GM21381 (cell line): ENCODE results near the gene COPB2.

Experiments used
- ATAC-seq: cut with Tn5 transposase; IDR thresholded peaks from one replicate; pipeline ENCODE4 v1.9.1; 2021; ENCODE audit warnings: mild to moderate bottlenecking, moderate library complexity; ENCODE audit not compliant: unreplicated experiment

COPB2 gene

DNA sequence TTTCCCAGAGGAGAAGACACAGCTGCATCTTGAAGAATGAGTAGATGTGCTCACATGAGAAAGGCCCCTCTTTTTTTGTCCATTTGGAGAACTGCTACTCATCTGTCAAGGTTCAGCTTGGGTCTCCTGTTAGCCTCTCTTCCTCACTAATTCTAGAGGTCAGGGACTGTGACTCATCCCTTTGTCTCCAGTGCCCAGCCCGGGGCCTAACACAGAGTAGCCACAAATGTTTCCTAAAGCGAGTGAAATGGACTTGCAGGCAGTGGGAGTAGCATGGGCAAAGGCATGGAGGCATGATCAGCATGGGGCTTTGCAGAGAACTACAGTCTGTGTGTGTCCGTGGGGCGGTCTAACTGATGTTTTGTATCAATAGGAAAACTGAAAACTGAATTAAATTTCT, 79.6 kb downstream of the COPB2 start:
- no peak for ATAC-seq

DNA sequence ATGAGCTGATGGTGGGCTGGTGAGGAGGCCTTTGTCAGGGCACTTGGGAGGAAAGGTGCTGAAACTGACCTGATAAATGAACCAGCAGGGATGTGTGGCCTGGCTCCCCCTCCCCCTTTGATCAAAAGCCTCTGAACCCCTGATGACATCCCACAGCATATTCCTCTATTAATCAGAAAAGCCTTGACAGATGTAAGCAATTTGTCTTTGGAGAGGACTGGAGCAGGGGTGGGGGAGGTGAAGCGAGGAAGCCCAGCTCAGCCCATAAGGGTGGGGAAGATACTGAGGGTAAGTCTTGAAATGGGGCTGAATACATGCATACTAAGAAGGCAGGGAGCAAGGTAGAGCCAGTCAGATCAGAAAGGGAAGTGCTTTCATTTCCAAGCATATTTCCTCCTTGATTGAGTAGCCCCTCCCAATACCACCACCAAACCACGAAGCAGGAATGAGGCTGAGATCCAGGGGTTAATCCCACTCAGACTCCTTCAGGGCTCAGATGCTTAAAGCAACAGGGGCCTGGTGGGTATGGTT, 80.3 kb downstream of the COPB2 start:
- no peak for ATAC-seq

DNA sequence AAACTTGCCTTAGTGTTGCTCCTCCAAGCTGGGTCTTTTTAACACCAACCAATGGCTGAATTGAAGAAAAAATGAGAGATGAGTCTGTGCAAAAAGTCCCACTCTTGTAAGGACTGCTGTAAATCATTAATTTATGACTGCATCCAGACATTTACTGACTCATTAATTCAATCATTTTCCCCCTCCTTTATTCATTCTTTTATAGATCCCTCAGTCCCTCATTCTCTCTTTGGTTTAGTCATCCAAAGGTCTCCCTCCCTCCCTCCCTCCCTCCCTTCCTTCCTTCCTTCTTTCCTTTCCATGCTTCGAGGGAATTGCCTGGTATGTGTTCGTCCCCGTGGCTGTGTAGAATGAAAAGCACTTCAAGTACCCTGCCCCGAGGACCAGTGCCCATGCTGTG, 80.9 kb downstream of the COPB2 start:
- ATAC-seq: no peak

DNA sequence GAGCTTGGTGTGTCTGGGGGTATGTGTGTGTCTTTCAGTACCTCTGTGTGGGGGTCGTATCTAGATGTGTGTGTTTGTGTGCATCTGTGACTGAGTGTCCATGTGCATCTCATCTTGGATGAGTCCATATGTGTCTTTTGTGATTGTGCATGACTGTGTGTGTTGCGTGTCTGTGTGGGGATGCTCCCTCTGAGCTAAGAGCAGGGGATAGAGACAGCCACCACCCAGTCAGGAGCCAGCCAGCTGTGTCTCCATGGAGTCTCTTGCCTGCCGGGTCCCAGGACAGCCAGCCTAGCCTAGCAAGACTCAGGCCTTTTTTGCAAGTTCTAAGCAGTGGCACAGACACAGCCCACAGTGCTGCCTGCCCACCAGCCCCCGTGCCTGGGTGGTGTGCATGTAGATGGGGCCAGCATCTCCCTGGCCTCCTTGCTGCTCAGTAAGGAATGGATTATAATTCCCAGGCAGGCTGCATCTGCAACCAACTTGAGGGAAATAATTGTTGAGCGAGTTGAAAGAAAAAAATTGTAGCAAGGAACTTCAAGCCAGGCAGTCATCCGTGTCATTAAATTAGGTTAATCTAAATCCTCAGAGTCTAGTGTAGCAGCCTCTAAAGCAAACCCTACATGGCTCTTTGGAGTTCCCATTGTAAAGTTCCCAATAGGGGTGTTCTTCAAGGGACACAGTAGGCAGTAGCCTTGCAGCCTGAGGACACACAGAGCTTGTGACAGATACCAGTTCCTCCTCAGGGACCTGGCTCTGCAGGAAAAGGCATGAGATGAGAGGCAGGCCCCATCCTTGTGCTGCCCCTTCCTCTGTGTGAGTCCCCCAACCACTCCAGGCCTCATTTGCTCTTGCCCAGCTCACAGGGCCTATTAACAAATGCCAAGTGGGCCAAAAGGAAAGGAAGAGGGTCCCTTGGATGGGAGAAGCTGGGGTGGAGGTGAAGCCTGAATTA, 81.6 kb downstream of the COPB2 start:
- no peak for ATAC-seq
